ENCODE measurements around the gene IQGAP2.

IQGAP2 gene

DNA sequence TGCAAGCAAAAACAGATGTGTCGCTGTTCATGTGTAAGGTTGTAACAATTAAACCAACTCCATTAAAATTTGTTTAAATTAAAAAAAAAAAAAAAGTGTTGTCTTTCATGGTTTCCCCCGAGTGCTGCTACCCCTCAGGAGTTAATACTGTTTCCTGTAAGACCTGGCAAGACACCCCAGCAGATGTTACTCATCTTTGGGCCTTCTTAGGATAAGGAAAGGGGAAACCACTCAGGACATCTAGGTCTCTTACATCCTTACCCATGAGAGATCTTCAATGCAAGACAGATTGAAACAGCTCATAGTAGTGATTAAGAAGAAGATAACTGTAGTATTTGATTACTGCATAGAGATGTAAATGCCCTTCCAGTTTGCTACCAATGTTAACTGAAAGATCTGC, 279.3 kb downstream of the IQGAP2 start:
- no peak for DNase-seq (ENCODE audit: low spot score)
- in situ Hi-C loops (cut with MboI; ENCODE audit: low pct_unique_long_range_greater_than_20kb, low sequenced_read_pairs, unreplicated experiment) = no loop called here
- TF ChIP-seq CTCF (IDR thresholded peaks at IDR 0.05; ENCODE audit: extremely low read depth, insufficient read depth, missing control alignments) = no peak

DNA sequence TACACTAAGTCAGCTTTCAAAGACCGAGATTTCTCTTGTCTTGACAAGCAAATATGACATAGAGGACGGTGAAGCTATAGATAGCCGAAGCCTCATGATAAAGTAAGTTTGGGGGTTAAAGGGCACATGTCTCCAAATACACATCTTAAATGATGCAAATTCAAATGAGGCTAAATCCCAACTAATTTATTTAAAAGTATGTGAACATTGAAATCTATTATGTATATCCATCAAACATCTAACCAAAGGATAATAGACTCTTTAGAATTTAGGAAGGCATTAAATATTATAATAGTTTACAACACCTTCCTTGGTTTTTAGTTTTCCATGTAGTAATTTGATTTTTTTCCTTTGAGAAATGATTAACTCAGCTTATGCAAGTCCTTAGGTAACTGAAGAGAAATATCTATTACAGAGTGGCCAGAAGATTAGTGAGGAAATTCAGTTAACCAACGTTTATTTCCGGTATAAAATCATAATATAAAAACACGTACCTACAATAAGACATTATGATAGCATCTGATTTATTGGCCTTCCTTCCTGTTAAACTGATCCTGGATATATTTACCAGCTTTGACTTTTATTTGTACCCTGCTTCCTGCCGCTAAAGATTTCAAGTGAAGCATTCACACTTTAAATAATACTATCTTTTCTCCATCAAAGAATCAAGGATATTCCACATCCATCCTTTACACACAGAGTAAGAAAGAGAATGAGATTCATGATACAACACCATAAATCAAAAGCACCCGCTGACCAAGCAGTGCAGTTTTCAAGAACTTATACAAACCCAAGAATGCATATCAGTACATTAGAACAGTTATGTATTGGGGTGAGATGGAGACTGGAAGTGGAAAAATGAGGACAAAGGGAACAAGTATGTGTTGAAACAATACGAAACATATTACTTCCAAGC, 281.0 kb downstream of the IQGAP2 start:
- in situ Hi-C loops (cut with MboI; ENCODE audit: low pct_unique_long_range_greater_than_20kb, low sequenced_read_pairs, unreplicated experiment) = no loop called here
- no peak for TF ChIP-seq CTCF (IDR thresholded peaks at IDR 0.05; ENCODE audit: extremely low read depth, insufficient read depth, missing control alignments)
- no peak for DNase-seq (ENCODE audit: low spot score)

DNA sequence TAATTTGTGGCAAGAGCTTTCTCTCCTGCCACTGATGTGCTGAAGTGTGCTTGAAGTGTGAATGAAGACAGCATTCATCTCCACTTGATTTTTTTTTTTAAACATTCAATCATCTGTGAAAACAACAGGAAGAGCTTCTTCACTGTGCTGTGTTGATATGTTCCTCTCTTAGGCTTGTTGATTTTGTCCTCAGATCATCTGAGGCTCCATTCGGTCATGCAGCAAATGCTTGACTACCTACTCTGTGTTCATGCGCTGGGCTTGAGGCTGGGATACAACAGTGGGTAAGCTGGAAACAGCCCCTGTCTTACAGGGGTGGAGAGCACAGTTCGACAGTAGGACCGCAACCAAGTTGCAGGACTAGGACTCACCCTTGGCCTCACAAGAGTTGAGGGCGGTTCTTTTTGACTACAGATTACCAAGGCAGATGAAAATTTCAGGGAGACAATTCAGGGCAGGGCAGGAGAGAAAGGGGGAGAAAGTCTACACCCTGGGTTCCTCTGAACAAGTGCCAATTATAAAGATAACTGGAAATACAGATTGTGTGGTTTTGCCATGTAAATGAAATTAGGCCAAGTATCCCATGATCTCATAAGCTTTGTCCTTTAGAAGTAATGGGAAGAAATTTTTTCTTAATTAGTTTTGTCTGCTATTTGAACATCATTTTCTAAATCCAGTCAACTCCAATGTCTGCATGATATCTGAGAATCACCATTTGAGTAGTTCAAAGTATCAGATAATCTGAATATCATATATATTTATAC, 281.9 kb downstream of the IQGAP2 start:
- in situ Hi-C loops (cut with MboI; ENCODE audit: low pct_unique_long_range_greater_than_20kb, low sequenced_read_pairs, unreplicated experiment) = no loop called here
- no peak for TF ChIP-seq CTCF (IDR thresholded peaks at IDR 0.05; ENCODE audit: extremely low read depth, insufficient read depth, missing control alignments)
- DNase-seq (ENCODE audit: low spot score) = no peak

GRCh38 chr5:76685704-76686103, 282.6 kb downstream of the IQGAP2 start:
- in situ Hi-C loops (cut with MboI; ENCODE audit: low pct_unique_long_range_greater_than_20kb, low sequenced_read_pairs, unreplicated experiment) = no loop called here
- DNase-seq (ENCODE audit: low spot score) = no peak
- no peak for TF ChIP-seq CTCF (IDR thresholded peaks at IDR 0.05; ENCODE audit: extremely low read depth, insufficient read depth, missing control alignments)

GRCh38 chr5:76688212-76688611, 285.1 kb downstream of the IQGAP2 start:
- in situ Hi-C loops (cut with MboI; ENCODE audit: low pct_unique_long_range_greater_than_20kb, low sequenced_read_pairs, unreplicated experiment) = no loop called here
- no peak for DNase-seq (ENCODE audit: low spot score)
- no peak for TF ChIP-seq CTCF (IDR thresholded peaks at IDR 0.05; ENCODE audit: extremely low read depth, insufficient read depth, missing control alignments)

DNA sequence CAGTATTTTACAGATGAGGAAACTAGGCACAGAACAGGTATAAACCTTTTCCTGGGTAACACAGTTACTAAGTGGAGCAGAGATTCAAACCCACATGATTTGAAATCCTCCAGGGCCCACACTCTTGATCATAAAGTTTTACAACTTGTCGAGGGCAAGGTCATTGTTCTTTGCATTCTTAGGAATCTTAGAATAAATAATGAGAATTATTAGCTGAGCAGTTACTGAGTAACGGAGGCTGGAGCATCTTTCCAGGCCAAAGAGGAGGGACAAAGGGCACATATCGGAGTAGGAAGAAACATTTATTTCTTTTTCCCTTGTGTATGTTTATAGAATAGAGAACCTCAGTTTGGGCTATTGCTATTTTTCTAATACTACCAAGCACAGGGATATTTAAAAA, 285.8 kb downstream of the IQGAP2 start:
- TF ChIP-seq CTCF (IDR thresholded peaks at IDR 0.05; ENCODE audit: extremely low read depth, insufficient read depth, missing control alignments) = no peak
- DNase-seq (ENCODE audit: low spot score) = no peak
- in situ Hi-C loops (cut with MboI; ENCODE audit: low pct_unique_long_range_greater_than_20kb, low sequenced_read_pairs, unreplicated experiment) = no loop called here
